Activated CD8-positive, alpha-beta memory T cell treated with anti-CD3 and anti-CD28 coated beads, Interleukin-2, amount 10 ng/mL, durations not matched to agents 7 days and 5 days (primary cell): ENCODE data around the gene NME3. TPM values are rescaled to one million over a fixed set of nuclear protein-coding genes. Genes with fewer than 3 reads are reported as not detected.
"Not testable (repeated sequence)": the region's sequence is repeated elsewhere in the genome, so short reads cannot be mapped to it uniquely, and the experiment has no call there.

ENCODE experiments used
- ATAC-seq: fragments of 150-1000 bp; cut with Tn5 transposase; one replicate; pipeline ENCODE4 v1.10.0; 2021; ENCODE audit warnings: moderate library complexity
- CTCF ChIA-PET: fragments of 350-600 bp; sonication (Branson Sonifier 250); formaldehyde crosslinking; loops from one replicate; lab custom pipeline; 2021; ENCODE audit warnings: antibody characterized with exemption; lab: Charles Lee
- DNase-seq: peaks from one replicate; pipeline ENCODE4 v3.0.0-alpha.2; 2020
- H3K27ac Mint-ChIP-seq: one replicate; pipeline ENCODE4 v1.8.0; 2021; ENCODE audit warnings: mild to moderate bottlenecking, mixed read lengths
- H3K27me3 Mint-ChIP-seq: one replicate; pipeline ENCODE4 v1.8.0; 2021; ENCODE audit warnings: mixed read lengths
- H3K36me3 Mint-ChIP-seq: one replicate; pipeline ENCODE4 v1.8.0; 2021; ENCODE audit warnings: mild to moderate bottlenecking, mixed read lengths
- H3K4me1 Mint-ChIP-seq: one replicate; pipeline ENCODE4 v1.8.0; 2021; ENCODE audit warnings: mixed read lengths
- H3K4me3 Mint-ChIP-seq: one replicate; pipeline ENCODE4 v1.8.0; 2021; ENCODE audit warnings: mild to moderate bottlenecking, moderate library complexity, mixed read lengths
- H3K9me3 Mint-ChIP-seq: one replicate; pipeline ENCODE4 v1.8.0; 2022; ENCODE audit warnings: low read depth, mixed read lengths
- total RNA-seq, 2 experiments: library from RNA; stranded (reverse); gene quantifications; one replicate each; pipeline ENCODE4 v1.2.3, GENCODE V29; 2021

The NME3 gene
- total RNA-seq, 2 experiments from 2014 or later: 46.0 to 50.4 TPM

DNA sequence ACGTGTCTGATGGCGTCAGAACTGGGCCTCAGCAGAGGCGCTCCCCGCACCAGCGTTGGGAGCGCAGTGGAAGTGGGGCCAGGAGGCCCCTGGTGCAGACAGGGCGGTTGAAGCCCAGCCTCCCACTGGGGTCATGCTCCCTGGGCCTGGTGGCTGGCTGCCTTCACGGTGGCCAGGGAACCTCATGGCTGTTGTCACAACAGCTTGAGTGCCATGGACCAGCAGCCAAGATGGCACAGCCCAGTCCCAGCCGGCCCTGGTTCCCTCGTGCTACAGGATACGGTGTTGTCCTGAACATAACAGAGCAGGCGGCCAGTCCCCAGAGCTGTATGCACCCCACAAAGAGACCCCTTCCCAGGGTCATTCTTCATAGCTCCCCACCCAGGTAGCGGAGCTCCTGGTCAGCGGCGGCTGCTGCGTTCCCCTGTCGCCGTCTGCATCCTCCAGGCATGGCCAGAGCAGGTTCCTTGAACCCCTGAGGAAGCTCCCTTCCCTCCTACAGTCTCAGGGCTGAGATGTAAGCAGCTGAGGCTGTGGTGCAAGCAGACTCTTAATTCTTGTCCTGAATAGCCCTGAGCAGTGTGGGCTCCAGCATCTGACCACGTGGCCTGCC, 29.7 kb downstream of the NME3 start:
- CTCF ChIA-PET: no interaction called here
- Mint-ChIP-seq H3K27me3 (no peaks in the 10 kb centered on the region), H3K36me3 (peaks cover 2% of the 10 kb centered on the region), H3K4me3 (no peak overlapping the region), H3K9me3 (no peaks in the 10 kb centered on the region), H3K27ac (no peak overlapping the region), H3K4me1 (no peaks in the 10 kb centered on the region)
- DNase-seq: no peak
- ATAC-seq: no peak

DNA sequence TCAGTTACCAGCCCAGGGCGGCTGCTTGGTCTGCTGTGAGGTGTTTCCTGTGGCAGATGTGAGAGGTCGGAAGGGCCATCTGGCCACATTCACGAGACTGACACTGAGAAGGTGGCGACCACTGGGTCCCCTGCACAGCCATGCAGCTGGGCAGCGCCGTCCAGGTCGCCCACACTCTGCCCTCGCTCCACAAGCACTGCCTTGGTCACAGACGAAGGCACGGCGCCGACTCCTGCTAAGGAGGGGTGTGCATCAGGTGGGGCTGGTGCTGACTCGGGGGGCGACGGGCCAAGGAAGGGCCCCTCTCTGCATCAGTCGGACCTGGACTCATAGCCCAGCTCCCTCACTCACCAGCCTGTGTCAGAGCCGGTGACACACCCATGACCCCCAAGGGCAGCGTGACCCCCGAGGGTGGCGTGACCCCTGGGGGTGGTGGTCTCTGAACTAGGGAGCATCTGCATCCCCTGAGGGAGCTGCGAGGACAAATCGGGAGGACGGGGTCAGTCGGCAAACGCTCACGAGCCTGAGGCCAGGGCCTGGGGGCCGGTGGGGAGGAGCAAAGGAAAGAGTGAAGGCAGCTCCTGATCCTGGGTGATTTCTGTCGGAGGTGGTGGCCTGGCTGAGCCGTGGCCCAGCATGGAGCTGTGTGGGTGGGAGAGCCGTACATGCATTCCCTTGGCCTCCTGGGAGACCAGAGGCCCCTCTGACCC, 30.4 kb downstream of the NME3 start:
- no peaks in the 10 kb centered on the region for H3K27me3 Mint-ChIP-seq
- no peak overlapping the region for H3K27ac Mint-ChIP-seq
- CTCF ChIA-PET: no interaction called here
- ATAC-seq (no peak), DNase-seq (no peak)
- H3K36me3 Mint-ChIP-seq: peaks cover 2% of the 10 kb centered on the region
- no peaks in the 10 kb centered on the region for H3K4me1 Mint-ChIP-seq
- H3K9me3 Mint-ChIP-seq: no peaks in the 10 kb centered on the region
- no peak overlapping the region for H3K4me3 Mint-ChIP-seq

DNA sequence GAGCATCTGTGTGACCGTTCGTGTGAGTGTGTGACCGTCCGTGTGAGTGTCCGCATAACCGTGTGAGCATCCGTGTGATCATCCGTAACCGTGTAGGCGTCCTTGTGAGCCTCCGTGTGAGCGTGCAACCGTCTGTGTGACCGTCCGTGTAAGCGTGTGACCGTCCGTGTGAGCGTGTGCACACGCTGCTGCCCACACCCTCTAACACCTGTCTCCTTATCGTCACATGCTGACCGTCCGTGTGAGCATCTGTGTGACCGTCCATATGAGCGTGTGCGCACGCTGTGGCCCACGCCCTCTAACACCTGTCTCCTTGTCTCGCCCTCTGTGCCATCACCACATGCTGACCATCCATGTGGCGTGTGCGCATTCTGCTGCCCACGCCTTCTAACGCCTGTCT, 31.1 kb downstream of the NME3 start:
- Mint-ChIP-seq H3K27me3 (no peaks in the 10 kb centered on the region), H3K9me3 (no peaks in the 10 kb centered on the region), H3K36me3 (peaks cover 2% of the 10 kb centered on the region), H3K4me3 (no peak overlapping the region), H3K27ac (no peak overlapping the region), H3K4me1 (no peaks in the 10 kb centered on the region)
- DNase-seq (no peak), ATAC-seq (no peak)
- CTCF ChIA-PET: no interaction called here

DNA sequence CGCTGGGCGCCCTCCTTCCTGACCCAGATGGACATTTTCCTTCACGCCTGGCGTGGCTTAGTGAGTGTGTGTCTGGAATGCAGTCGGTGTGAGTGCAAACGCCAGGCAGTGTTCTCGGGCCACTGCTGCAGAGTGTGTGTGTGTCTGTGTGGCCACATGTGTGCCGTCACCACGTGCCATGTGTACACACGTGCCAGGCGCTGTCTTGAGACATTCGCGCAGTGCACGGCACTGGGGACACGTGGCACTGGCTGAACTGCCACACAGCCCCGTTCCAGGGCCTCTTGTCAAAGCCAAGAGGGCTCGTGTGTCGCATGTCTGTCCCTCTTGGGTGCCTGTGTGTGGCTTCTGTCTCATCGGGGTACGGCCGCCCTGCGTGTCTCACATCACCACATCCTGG, 36.5 kb downstream of the NME3 start:
- DNase-seq: no peak
- Mint-ChIP-seq H3K27me3 (no peaks in the 10 kb centered on the region), H3K27ac (no peak overlapping the region), H3K4me1 (no peaks in the 10 kb centered on the region), H3K4me3 (no peak overlapping the region), H3K9me3 (peaks cover 4% of the 10 kb centered on the region), H3K36me3 (peaks cover 10% of the 10 kb centered on the region)
- no peak for ATAC-seq
- CTCF ChIA-PET: no interaction called here

DNA sequence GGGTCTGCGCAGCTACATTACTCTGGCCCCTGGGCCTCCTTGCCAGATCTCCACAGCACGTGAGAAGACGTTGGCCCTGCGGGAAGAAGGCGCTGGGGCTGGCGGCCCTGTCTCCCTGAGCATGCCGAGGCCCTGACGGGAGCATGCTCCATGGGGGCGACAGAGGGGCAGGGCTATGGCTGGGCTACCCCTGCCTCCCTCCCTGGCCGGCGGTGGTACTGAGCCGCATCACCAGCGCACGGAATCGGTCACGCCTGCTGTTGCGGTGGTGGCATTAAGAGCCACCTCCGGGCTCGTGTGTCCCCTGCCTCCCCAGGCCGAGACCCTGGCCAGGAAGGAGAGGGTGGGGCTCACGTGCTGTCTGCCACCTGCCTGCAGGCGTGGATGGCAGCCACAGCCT, 37.2 kb downstream of the NME3 start:
- CTCF ChIA-PET: no interaction called here
- no peaks in the 10 kb centered on the region for H3K27me3 Mint-ChIP-seq

DNA sequence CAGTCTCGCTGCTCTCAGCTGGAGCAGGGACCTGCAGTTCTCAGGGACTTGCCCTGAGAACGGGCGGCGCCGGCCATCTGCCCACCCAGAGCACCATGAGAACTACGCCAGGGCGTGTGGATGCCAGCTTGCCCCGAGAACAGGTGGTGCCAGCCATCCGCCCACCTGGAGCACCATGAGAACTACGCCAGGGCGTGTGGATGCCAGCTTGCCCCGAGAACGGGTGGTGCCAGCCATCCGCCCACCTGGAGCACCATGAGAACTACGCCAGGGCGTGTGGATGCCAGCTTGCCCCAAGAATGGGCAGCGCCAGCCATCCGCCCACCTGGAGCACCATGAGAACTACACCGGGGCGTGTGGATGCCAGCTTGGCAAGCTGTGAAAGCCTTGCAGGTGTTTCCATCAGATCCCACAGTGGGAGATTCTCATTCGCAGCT, 38.8 kb downstream of the NME3 start:
- not testable (repeated sequence) for H3K9me3 Mint-ChIP-seq, H3K4me3 Mint-ChIP-seq, H3K27ac Mint-ChIP-seq, DNase-seq, ATAC-seq, H3K27me3 Mint-ChIP-seq, H3K4me1 Mint-ChIP-seq
- CTCF ChIA-PET: interaction anchor here (1.3 to 2.1 kb wide), 2 partner anchors 13 kb away, joined by 4 to 6 read pairs; no protein-coding TSS in a partner anchor
- H3K36me3 Mint-ChIP-seq: peaks cover 16% of the 10 kb centered on the region

More for the DNA sequence above, 37.2 kb downstream of the NME3 start:
- DNase-seq (no peak), ATAC-seq (no peak)
- H3K9me3 Mint-ChIP-seq: peaks cover 4% of the 10 kb centered on the region
- H3K4me1 Mint-ChIP-seq: no peaks in the 10 kb centered on the region
- H3K27ac Mint-ChIP-seq: no peak overlapping the region
- peaks cover 13% of the 10 kb centered on the region for H3K36me3 Mint-ChIP-seq
- H3K4me3 Mint-ChIP-seq: no peak overlapping the region

DNA sequence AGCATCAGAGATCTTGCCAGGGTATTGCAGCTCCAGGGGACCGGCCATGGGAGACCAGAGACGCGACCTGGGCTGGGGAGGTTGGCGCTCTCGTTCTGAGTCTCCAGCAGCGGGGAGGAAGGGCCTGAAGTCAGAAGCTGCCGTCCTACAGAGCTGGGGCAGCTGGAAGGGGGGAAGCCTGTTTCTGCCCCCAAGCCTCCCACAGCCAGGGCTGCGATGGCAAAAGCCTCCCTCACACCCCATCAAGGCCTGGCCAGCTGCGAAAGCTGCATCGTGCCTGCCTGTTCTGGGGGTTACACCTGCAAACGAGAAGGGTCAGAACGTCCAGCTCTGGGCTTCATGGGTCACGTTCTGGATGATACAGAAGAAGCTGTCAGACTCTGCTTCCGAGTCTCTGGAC, 39.3 kb downstream of the NME3 start:
- Mint-ChIP-seq H3K27me3 (no peaks in the 10 kb centered on the region), H3K4me3 (no peak overlapping the region), H3K4me1 (no peaks in the 10 kb centered on the region), H3K27ac (no peak overlapping the region), H3K36me3 (peaks cover 18% of the 10 kb centered on the region), H3K9me3 (peaks cover 4% of the 10 kb centered on the region)
- DNase-seq (no peak), ATAC-seq (no peak)
- CTCF ChIA-PET: interaction anchor here (1.3 to 2.1 kb wide), 2 partner anchors 12 to 14 kb away, joined by 4 to 6 read pairs; no protein-coding TSS in a partner anchor

DNA sequence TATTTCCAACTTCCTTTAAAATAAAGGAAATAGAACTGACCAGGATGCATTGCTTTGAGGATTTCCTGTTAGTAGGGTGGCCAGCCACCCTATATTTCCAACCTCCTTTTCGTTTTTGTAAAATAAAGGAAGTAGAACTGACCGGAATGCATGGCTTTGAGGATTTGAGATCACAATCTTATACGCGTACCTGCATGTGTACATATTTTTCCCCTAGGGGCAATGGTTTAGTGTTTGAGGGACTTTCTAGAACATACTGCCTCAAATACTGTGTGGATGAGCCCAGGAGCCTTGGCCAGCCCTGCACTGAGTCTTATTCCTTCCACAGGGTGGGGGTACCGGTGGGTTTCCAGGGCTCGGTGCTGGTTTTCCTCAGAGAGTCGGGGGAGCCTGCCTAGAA, 39.7 kb downstream of the NME3 start:
- no peaks in the 10 kb centered on the region for H3K27me3 Mint-ChIP-seq
- H3K27ac Mint-ChIP-seq: no peak overlapping the region
- no peak for DNase-seq
- H3K4me3 Mint-ChIP-seq: no peak overlapping the region
- no peak for ATAC-seq
- H3K4me1 Mint-ChIP-seq: peaks cover 2% of the 10 kb centered on the region
- CTCF ChIA-PET: interaction anchor here (1.3 kb wide), 1 partner anchor 14 kb away, joined by 4 read pairs; no protein-coding TSS in a partner anchor
- peaks cover 21% of the 10 kb centered on the region for H3K36me3 Mint-ChIP-seq
- peaks cover 4% of the 10 kb centered on the region for H3K9me3 Mint-ChIP-seq

DNA sequence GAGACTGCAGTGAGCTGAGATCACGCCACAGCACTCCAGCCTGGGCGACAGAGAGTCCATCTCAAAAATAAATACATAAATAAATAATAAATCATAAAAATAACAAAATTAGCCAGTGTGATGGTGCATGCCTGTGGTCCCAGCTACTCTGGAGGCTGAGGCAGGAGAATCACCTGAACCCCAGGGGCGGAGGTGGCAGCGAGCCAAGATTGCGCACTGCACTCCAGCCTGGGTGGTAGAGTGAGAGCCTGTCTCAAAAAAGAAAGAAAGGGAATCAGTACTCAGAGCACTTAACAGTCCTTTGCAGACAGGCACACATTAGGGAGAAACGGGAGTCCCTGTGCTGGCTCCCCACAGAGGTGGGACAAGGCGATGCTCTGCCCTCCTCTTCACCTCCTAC, 40.3 kb downstream of the NME3 start:
- H3K27ac Mint-ChIP-seq: no peak overlapping the region

DNA sequence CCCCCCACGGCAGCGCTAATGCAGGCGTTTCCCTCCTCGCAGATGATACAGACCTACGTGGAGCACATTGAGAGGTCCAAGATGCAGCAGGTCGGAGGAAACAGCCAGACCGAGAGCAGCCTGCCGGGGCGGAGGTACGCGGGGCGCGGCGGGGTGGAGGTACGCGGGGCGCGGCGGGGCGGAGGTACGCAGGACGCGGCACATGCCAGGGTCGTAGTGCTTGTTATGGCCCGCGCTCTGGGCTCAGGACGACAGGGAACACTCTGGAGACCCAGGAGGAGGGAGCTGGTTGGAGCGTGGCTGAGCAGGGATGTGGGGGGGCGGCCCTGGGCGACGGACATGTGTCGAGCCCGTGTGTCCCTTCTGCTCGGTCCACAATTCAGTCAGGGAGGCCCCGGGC, 41.9 kb downstream of the NME3 start:
- H3K9me3 Mint-ChIP-seq: no peaks in the 10 kb centered on the region
- DNase-seq: no peak
- CTCF ChIA-PET: no interaction called here

More for the DNA sequence above, 40.3 kb downstream of the NME3 start:
- DNase-seq (no peak), ATAC-seq (no peak)
- Mint-ChIP-seq H3K4me3 (no peak overlapping the region), H3K27me3 (no peaks in the 10 kb centered on the region), H3K9me3 (peaks cover 4% of the 10 kb centered on the region), H3K4me1 (peaks cover 2% of the 10 kb centered on the region), H3K36me3 (peaks cover 21% of the 10 kb centered on the region)
- CTCF ChIA-PET: no interaction called here

DNA sequence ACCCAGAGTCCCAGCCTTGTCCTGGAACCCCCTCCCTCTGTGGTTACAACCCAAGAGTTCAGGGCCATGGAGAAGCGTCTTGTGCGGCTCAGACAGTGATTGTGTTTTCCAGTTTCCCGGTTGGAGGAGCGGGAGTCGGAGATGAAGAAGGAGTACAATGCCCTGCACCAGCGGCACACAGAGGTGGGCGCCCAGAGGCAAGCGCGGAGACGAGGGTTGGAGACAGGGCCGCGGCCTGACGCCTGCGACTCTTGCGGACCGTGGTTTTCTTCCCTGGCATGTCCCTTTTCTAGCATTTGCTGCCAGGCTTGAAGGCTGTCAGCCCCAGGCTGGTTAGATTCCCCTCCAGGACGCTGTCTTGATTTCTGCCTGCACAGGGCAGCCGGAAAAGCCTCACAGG, 42.3 kb downstream of the NME3 start:
- Mint-ChIP-seq H3K4me1 (peaks cover 2% of the 10 kb centered on the region), H3K9me3 (no peaks in the 10 kb centered on the region), H3K27ac (no peak overlapping the region), H3K4me3 (no peak overlapping the region), H3K27me3 (no peaks in the 10 kb centered on the region), H3K36me3 (peaks cover 21% of the 10 kb centered on the region)
- no peak for ATAC-seq
- DNase-seq: no peak
- CTCF ChIA-PET: interaction anchor here (1.4 kb wide), 1 partner anchor 23 kb away, joined by 4 read pairs; the partner anchor contains the start of gene MAPK8IP3

More for the DNA sequence above, 41.9 kb downstream of the NME3 start:
- Mint-ChIP-seq H3K27me3 (no peaks in the 10 kb centered on the region), H3K27ac (no peak overlapping the region), H3K4me1 (peaks cover 2% of the 10 kb centered on the region), H3K36me3 (peaks cover 21% of the 10 kb centered on the region), H3K4me3 (no peak overlapping the region)
- ATAC-seq: no peak

DNA sequence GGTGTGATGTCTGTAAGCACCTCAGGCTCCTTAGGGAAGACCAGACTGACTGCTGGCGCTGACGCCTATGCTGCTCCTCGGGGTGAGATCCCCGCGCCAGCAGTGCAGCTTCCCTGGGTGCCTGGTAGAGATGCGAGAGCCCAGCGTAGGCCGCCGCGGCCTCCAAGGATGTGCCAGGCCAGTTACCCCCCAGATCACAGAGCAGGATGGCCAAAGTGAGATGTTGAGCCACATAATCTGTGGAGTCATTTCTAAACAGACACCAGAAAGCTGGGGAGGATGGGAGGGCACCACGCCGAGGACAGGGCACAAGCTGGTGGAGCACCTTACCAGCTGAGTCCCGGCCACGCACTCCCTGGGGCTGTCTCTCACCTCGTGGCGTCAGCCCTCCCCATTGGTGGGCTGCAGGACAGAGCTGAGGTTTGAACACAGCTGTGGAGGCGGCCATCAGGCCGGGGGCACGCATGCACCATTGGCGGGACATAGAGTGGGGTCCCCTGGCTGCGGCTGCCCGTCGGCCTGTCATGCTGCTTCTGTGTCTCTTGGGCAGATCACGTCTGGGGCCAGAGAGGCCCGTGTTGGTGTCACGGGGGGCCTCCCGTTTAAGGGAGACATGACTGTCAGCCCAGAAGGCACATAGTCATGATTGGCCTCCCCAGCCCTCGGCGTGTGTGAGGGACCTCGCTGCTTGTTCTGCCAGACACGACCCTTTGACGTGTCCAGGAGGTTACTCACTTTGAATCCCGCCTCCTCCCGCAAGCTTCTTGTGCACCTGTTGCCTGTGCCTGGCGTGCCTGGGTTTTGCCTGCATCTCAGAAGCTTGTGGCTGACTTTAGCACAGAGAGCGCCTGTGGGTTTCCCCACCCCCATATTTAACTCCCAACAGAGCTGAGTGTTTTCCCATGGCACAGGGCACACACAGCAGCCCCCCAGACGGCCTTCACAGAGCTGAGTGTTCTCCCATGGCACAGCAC, 43.4 kb downstream of the NME3 start:
- ATAC-seq: no peak
- CTCF ChIA-PET: interaction anchor here (1.4 kb wide), 1 partner anchor 22 kb away, joined by 4 read pairs; the partner anchor contains the start of gene MAPK8IP3
- H3K4me1 Mint-ChIP-seq: peaks cover 11% of the 10 kb centered on the region
- DNase-seq: no peak
- H3K27ac Mint-ChIP-seq: no peak overlapping the region
- no peaks in the 10 kb centered on the region for H3K9me3 Mint-ChIP-seq
- no peak overlapping the region for H3K4me3 Mint-ChIP-seq
- H3K36me3 Mint-ChIP-seq: peaks cover 14% of the 10 kb centered on the region
- H3K27me3 Mint-ChIP-seq: no peaks in the 10 kb centered on the region
